Activated B cell treated with CpG ODN at 0.5 μM for 24 hours (primary cell): Measurements from ENCODE around the gene TRPV5. TPM values are rescaled to one million over a fixed set of nuclear protein-coding genes. Genes with fewer than 3 reads are reported as not detected.

Source experiments
- ATAC-seq: fragments of 200-7000 bp; cut with Tn5 transposase; one replicate; pipeline ENCODE4 v1.10.0; 2021; ENCODE audit warnings: low read depth, mild to moderate bottlenecking, moderate library complexity
- CTCF ChIA-PET: fragments of 350-600 bp; sonication (Branson Sonifier 250); formaldehyde crosslinking; loops from one replicate; lab custom pipeline; 2021; ENCODE audit warnings: antibody characterized with exemption; lab: Charles Lee
- POLR2A ChIA-PET: fragments of 350-600 bp; sonication (Branson Sonifier 250); formaldehyde crosslinking; loops from one replicate; lab custom pipeline; 2021; ENCODE audit warnings: antibody characterized with exemption; lab: Charles Lee
- DNase-seq: peaks from one replicate; pipeline ENCODE4 v3.0.0; 2022
- H3K27ac Mint-ChIP-seq: one replicate; pipeline ENCODE4 v1.8.0; 2020; ENCODE audit warnings: mixed read lengths
- H3K27me3 Mint-ChIP-seq: one replicate; pipeline ENCODE4 v1.8.0; 2021; ENCODE audit warnings: mixed read lengths
- H3K36me3 Mint-ChIP-seq: one replicate; pipeline ENCODE4 v1.8.0; 2021; ENCODE audit warnings: low read depth, mixed read lengths
- H3K4me1 Mint-ChIP-seq: one replicate; pipeline ENCODE4 v1.8.0; 2021; ENCODE audit warnings: mixed read lengths
- H3K4me3 Mint-ChIP-seq: one replicate; pipeline ENCODE4 v1.8.0; 2020; ENCODE audit warnings: mild to moderate bottlenecking, mixed read lengths
- H3K9me3 Mint-ChIP-seq: one replicate; pipeline ENCODE4 v1.8.0; 2020; ENCODE audit warnings: mixed read lengths
- intact Hi-C: fragments of 100-400 bp; cut with micrococcal nuclease; formaldehyde crosslinking; loops from one replicate; pipeline ENCODE4 v1.15.1; 2024
- total RNA-seq: library from RNA; stranded (reverse); gene quantifications from 2 replicates; pipeline ENCODE4 v1.2.3, GENCODE V29; 2022
- TF ChIP-seq, protein P1 (sequence below): fragments of 200-600 bp; IDR thresholded peaks from one replicate; pipeline ENCODE4 v1.8.0; 2022; ENCODE audit warnings: antibody characterized with exemption, mild to moderate bottlenecking

The TRPV5 gene
- total RNA-seq, 1 donor from 2014 or later: 0.11 TPM

DNA sequence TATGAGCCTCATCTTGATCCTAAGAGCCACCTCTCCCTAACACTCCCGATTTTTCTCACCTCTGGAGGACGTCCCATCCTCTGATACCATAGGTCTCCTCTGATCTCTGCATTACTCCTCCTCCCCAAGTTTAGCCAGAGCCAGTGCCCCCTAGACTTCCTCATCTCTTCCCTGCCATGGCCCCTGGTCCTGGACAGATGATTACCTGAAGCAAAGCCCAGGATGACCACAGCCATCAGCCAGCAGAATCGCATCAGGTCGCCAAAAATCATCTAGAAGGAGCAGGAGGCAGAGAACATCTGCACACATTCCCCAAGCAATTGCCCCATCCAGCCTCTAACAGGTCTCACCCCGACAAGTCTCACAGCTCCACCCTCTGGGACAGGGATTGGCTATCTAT is 59.7 kb downstream of the TRPV5 start:
- ChIA-PET CTCF (interaction anchor here (1.5 to 1.6 kb wide), 3 partner anchors 241 to 348 kb away, joined by 3 to 8 read pairs (median 3); partner anchors contain the start of gene TAS2R40), POLR2A (no interaction called here)
- H3K27me3 Mint-ChIP-seq: peaks cover 3% of the 10 kb centered on the region
- intact Hi-C loops: no loop called here
- peaks cover 28% of the 10 kb centered on the region for H3K36me3 Mint-ChIP-seq
- H3K9me3 Mint-ChIP-seq: no peaks in the 10 kb centered on the region
- no peak overlapping the region for H3K27ac Mint-ChIP-seq
- no peak overlapping the region for H3K4me3 Mint-ChIP-seq
- ATAC-seq: no peak
- no peak for DNase-seq
- H3K4me1 Mint-ChIP-seq: no peaks in the 10 kb centered on the region
- TF ChIP-seq, protein P1, sequence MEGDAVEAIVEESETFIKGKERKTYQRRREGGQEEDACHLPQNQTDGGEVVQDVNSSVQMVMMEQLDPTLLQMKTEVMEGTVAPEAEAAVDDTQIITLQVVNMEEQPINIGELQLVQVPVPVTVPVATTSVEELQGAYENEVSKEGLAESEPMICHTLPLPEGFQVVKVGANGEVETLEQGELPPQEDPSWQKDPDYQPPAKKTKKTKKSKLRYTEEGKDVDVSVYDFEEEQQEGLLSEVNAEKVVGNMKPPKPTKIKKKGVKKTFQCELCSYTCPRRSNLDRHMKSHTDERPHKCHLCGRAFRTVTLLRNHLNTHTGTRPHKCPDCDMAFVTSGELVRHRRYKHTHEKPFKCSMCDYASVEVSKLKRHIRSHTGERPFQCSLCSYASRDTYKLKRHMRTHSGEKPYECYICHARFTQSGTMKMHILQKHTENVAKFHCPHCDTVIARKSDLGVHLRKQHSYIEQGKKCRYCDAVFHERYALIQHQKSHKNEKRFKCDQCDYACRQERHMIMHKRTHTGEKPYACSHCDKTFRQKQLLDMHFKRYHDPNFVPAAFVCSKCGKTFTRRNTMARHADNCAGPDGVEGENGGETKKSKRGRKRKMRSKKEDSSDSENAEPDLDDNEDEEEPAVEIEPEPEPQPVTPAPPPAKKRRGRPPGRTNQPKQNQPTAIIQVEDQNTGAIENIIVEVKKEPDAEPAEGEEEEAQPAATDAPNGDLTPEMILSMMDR: no peak

DNA sequence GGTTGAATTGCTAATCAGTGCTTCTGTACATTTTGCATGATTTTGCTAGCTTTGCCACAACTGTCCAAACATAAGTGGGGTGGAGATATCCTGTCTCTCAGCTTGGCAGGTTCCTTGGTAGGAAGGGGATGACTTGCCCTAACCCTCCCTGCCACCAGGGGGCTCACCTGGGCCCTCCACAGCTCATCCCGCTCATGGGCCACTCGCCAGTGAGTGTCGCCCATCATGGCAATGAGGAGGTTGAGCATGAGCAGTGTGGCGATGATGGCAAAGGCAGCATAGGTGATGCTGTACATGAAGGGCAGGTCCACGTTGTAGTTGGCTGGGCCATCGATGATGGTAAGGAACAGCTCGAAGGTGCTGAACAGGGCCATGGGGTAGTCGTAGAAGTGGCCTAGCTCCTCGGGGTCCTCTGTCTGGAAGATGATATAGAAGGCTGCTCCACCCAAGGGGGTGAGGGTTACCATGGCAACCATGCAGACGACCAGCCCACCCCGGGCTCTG is 60.2 kb downstream of the TRPV5 start:
- H3K27ac Mint-ChIP-seq: no peak overlapping the region
- intact Hi-C loops: no loop called here
- no peak for DNase-seq

DNA sequence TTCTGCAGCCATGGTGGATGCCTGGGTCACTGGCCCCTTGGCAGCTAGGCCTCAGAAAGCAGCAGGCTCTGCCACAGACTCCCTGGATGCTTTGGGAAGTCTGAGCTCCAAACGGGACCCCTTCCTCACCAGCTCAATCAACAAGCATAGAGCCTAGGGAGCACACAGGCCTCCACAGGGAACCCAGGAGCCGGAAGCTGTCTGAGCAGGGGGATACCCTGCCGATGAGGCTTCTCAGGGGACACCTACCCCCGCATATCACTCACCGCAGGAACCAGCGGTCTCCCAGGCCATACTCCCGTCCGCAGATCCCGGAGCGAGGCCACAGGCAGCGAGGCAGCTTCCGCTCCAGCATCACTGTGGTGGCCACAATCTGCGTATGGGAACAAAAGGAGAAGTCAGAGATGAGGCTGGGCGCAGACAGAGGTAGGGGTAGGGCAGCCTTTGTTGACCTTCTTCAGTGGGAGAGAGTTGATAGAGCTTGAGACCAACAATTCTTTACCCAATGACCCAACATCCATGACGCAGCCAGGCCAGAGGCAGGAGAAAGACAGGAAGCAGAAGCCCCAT is 61.4 kb downstream of the TRPV5 start:
- H3K4me3 Mint-ChIP-seq: no peak overlapping the region
- ATAC-seq (no peak), DNase-seq (no peak)
- TF ChIP-seq, protein P1: no peak
- intact Hi-C loops: no loop called here
- H3K4me1 Mint-ChIP-seq: no peaks in the 10 kb centered on the region
- no peaks in the 10 kb centered on the region for H3K9me3 Mint-ChIP-seq
- no peak overlapping the region for H3K27ac Mint-ChIP-seq
- H3K27me3 Mint-ChIP-seq: peaks cover 3% of the 10 kb centered on the region
- peaks cover 35% of the 10 kb centered on the region for H3K36me3 Mint-ChIP-seq
- CTCF ChIA-PET: interaction anchor here (0.9 to 2.3 kb wide), 4 partner anchors 131 to 349 kb away, joined by 3 to 8 read pairs (median 4); partner anchors contain the start of gene TAS2R40
- POLR2A ChIA-PET: no interaction called here

More for the DNA sequence above, 60.2 kb downstream of the TRPV5 start:
- CTCF ChIA-PET: interaction anchor here (0.9 to 2.3 kb wide), 5 partner anchors 19 to 348 kb away, joined by 3 to 8 read pairs (median 4); partner anchors contain the start of genes EPHB6 and TAS2R40
- peak; percentile 52 for ATAC-seq
- TF ChIP-seq, protein P1: no peak
- Mint-ChIP-seq H3K9me3 (no peaks in the 10 kb centered on the region), H3K4me1 (no peaks in the 10 kb centered on the region), H3K27me3 (peaks cover 3% of the 10 kb centered on the region), H3K4me3 (no peak overlapping the region), H3K36me3 (peaks cover 31% of the 10 kb centered on the region)
- POLR2A ChIA-PET: no interaction called here

DNA sequence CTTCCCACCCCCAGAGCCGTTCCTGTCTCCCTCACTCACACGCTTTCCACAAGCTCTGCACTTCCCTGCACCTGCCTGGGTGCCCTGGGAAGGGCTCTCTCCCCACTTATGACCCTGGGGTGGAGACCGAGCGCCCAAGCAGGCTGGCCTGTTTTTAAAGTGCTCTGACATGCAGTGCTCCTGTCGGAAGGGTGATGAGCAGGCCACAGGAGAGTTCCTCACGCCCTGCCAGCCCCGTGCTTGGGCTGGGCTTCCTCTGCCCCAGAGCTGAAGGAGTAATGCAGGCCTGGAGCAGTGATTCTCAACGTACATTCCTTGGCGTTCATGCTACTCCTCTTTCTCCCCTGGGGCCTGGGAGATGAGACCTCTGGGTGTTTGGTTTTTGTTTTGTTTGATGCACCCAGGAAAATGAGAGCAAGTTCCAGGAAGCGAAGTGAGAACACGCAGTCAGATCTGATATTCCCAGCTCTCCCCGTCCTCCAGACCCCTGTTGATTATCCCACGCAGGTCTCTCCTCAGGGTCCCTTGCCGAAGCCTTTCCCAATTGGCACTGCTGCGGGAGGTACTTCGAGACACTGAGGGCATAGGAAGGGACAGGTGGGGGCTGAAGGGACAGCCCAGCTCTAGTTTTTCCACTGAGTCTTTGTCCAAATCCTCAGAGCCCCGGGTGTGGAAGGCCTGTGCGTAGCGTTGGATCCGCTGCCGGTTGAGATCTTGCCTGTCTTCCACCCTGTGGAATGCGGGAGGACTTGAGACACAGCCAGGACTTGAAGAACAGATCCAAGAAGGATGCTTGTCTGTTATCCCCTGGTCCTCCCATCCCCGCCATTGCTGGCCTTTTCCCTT is 62.1 kb downstream of the TRPV5 start:
- H3K36me3 Mint-ChIP-seq: peaks cover 35% of the 10 kb centered on the region
- peak; percentile 7 for DNase-seq
- CTCF ChIA-PET: interaction anchor here (0.9 to 2.3 kb wide), 2 partner anchors 131 to 212 kb away, joined by 3 to 6 read pairs; no protein-coding TSS in a partner anchor
- no peak for ATAC-seq
- H3K27me3 Mint-ChIP-seq: peaks cover 3% of the 10 kb centered on the region
- H3K9me3 Mint-ChIP-seq: no peaks in the 10 kb centered on the region
- POLR2A ChIA-PET: no interaction called here
- no peak overlapping the region for H3K27ac Mint-ChIP-seq
- intact Hi-C loops: no loop called here
- H3K4me3 Mint-ChIP-seq: no peak overlapping the region
- TF ChIP-seq, protein P1: no peak
- H3K4me1 Mint-ChIP-seq: no peaks in the 10 kb centered on the region
